Smooth muscle cell (in vitro differentiated cells): Measurements from ENCODE around the gene FBXO4. TPM values are rescaled to one million over a fixed set of nuclear protein-coding genes. Genes with fewer than 3 reads are reported as not detected.
"Not testable (repeated sequence)": the region's sequence is repeated elsewhere in the genome, so short reads cannot be mapped to it uniquely, and the experiment has no call there.

Source experiments
- DNase-seq: peaks from one replicate; lab custom pipeline; 2025; ENCODE audit not compliant: unreplicated experiment; lab: John Stamatoyannopoulos, UW
- H2AFZ ChIP-seq: fragments of 200-600 bp; sonication (generic); 2 replicates; pipeline ENCODE4 v1.6.0; 2016; ENCODE audit warnings: antibody characterized with exemption, low read depth, mild to moderate bottlenecking
- H3F3A ChIP-seq: fragments of 200-600 bp; sonication (generic); 2 replicates; pipeline ENCODE4 v1.6.0; 2017; ENCODE audit warnings: antibody characterized with exemption, low read depth
- H3K27ac ChIP-seq: fragments of 200-600 bp; sonication (generic); 2 replicates; pipeline ENCODE4 v1.5.1; 2016; ENCODE audit warnings: low read depth, mild to moderate bottlenecking
- H3K27me3 ChIP-seq: fragments of 200-600 bp; sonication (generic); 2 replicates; pipeline ENCODE4 v1.6.1; 2016; ENCODE audit warnings: low read depth, mild to moderate bottlenecking
- H3K36me3 ChIP-seq: fragments of 200-600 bp; sonication (generic); 2 replicates; pipeline ENCODE4 v1.5.1; 2016; ENCODE audit warnings: low read depth
- H3K4me1 ChIP-seq: fragments of 200-600 bp; sonication (generic); 2 replicates; pipeline ENCODE4 v1.5.1; 2016; ENCODE audit warnings: low read depth
- H3K4me2 ChIP-seq: fragments of 200-600 bp; sonication (generic); 2 replicates; pipeline ENCODE4 v1.6.0; 2016; ENCODE audit warnings: mild to moderate bottlenecking
- H3K4me3 ChIP-seq: fragments of 200-600 bp; sonication (generic); 2 replicates; pipeline ENCODE4 v1.5.1; 2016; ENCODE audit warnings: mild to moderate bottlenecking
- H3K79me2 ChIP-seq: fragments of 200-600 bp; sonication (generic); 2 replicates; pipeline ENCODE4 v1.6.0; 2016; ENCODE audit warnings: low read depth, mild to moderate bottlenecking
- H3K9ac ChIP-seq: fragments of 200-600 bp; sonication (generic); 2 replicates; pipeline ENCODE4 v1.6.0; 2016; ENCODE audit warnings: low read depth
- H3K9me3 ChIP-seq: fragments of 200-600 bp; sonication (generic); replicated peaks from 2 replicates; pipeline ENCODE4 v1.5.1; 2016; ENCODE audit warnings: low read depth
- H4K20me1 ChIP-seq: fragments of 200-600 bp; sonication (generic); 2 replicates; pipeline ENCODE4 v1.6.0; 2016; ENCODE audit warnings: low read depth
- CTCF ChIP-seq: fragments of 200-600 bp; sonication (generic); IDR thresholded peaks from 2 replicates; pipeline ENCODE4 v1.5.1; 2017; ENCODE audit warnings: borderline replicate concordance, mild to moderate bottlenecking, antibody characterized with exemption; ENCODE audit not compliant: insufficient read depth, poor library complexity, severe bottlenecking
- WGBS: methylation state at CpG from one replicate; pipeline ENCODE4 v1.1.7; 2016; ENCODE audit warnings: low lambda C conversion rate; 5-methylcytosine and 5-hydroxymethylcytosine counted together
- polyA plus RNA-seq: library from polyadenylated mRNA; unstranded; fragments of >200 nt; fragmentation: Nextera tagmentation; extraction: Ambion mirVana; gene quantifications from 2 replicates; pipeline ENCODE4 v1.2.1, GENCODE V29; 2016
- total RNA-seq: library from RNA; depleted of rRNA; stranded (reverse); fragments of >200 nt; gene quantifications from 2 replicates; pipeline ENCODE4 v1.2.3, GENCODE V29; 2014

Gene FBXO4
- total and polyA plus RNA-seq, 2 experiments from 2014 or later = 10.3 to 22.9 TPM

- Histone ChIP-seq H2AFZ (no peak overlapping the region), H3K27ac (no peak overlapping the region), H3F3A (no peaks in the 10 kb centered on the region), H3K79me2 (no peaks in the 10 kb centered on the region), H3K27me3 (no peaks in the 10 kb centered on the region), H3K4me2 (no peak overlapping the region), H4K20me1 (no peaks in the 10 kb centered on the region), H3K9me3 (no peaks in the 10 kb centered on the region), H3K4me1 (no peaks in the 10 kb centered on the region), H3K36me3 (no peaks in the 10 kb centered on the region), H3K9ac (no peak overlapping the region), H3K4me3 (no peak overlapping the region)
- 70% methylated on average over 2 of the region's 2 CpGs for WGBS
- no peak for TF ChIP-seq CTCF
- DNase-seq = no peak
Measured at GRCh38 chr5:41980396-41980795, 55.3 kb downstream of the FBXO4 start.

- Histone ChIP-seq H3F3A (no peaks in the 10 kb centered on the region), H3K9ac (no peak overlapping the region), H2AFZ (no peak overlapping the region), H3K36me3 (no peaks in the 10 kb centered on the region), H3K4me3 (no peak overlapping the region), H3K79me2 (no peaks in the 10 kb centered on the region), H4K20me1 (no peaks in the 10 kb centered on the region), H3K4me1 (no peaks in the 10 kb centered on the region), H3K9me3 (no peaks in the 10 kb centered on the region), H3K27me3 (no peaks in the 10 kb centered on the region), H3K4me2 (no peak overlapping the region), H3K27ac (no peak overlapping the region)
- no peak for TF ChIP-seq CTCF
- no peak for DNase-seq
Measured at GRCh38 chr5:41980870-41981269, 55.8 kb downstream of the FBXO4 start.

- not testable (repeated sequence) for H3K4me3 ChIP-seq, H3K4me1 ChIP-seq, H4K20me1 ChIP-seq, H2AFZ ChIP-seq, H3K9me3 ChIP-seq, H3F3A ChIP-seq, DNase-seq, H3K36me3 ChIP-seq, H3K9ac ChIP-seq, H3K27me3 ChIP-seq, H3K27ac ChIP-seq, H3K79me2 ChIP-seq, H3K4me2 ChIP-seq
- 96% methylated on average over 2 of the region's 2 CpGs for WGBS
Measured at GRCh38 chr5:41982858-41983257, 57.8 kb downstream of the FBXO4 start.

GRCh38 chr5:41983284-41983683 lies 58.2 kb downstream of the FBXO4 start:
- no peak overlapping the region for H3K4me3 ChIP-seq
- no peaks in the 10 kb centered on the region for H3K79me2 ChIP-seq
- no peak for DNase-seq
- no peak overlapping the region for H2AFZ ChIP-seq
- no peak overlapping the region for H3K4me2 ChIP-seq
- no peaks in the 10 kb centered on the region for H4K20me1 ChIP-seq
- H3F3A ChIP-seq = no peaks in the 10 kb centered on the region
- H3K36me3 ChIP-seq = no peaks in the 10 kb centered on the region
- no peak overlapping the region for H3K9ac ChIP-seq
- H3K27me3 ChIP-seq = peaks cover 4% of the 10 kb centered on the region
- H3K27ac ChIP-seq = no peak overlapping the region
- no peak for TF ChIP-seq CTCF
- H3K9me3 ChIP-seq = no peaks in the 10 kb centered on the region
- H3K4me1 ChIP-seq = no peaks in the 10 kb centered on the region
